ENCODE measurements around the gene HSPA12A. TPM values are rescaled to one million over a fixed set of nuclear protein-coding genes. Genes with fewer than 3 reads are reported as not detected.

The HSPA12A gene
- total RNA-seq, 1 experiment from 2014 or later: 3.1 TPM

DNA sequence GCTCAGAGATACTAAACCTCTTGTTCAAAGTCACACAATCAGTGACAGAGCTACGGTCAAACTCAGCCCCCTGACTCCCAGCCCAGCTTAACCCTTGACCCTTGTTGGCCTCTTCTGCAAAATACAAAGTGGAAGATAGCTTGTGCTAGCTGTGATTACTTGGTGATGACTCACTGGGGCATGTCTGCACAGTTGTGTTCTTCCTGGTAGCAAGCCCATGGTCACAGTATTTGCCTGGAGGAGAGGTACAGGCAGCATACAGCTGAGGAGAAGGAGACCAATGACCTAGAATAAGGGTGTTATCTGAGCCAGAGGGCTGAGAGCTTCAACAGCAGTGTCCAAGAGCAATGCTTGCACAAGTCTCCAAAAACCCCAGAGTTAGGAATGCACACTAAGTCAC, 5.7 kb upstream of the HSPA12A start:
- H3K27me3 ChIP-seq (ENCODE audit: low read length): no peaks in the 10 kb centered on the region
- H3K4me1 ChIP-seq (ENCODE audit: insufficient read depth, low read length): peaks cover 7% of the 10 kb centered on the region
- H3K9me2 ChIP-seq (replicated peaks; ENCODE audit: low read length): no peaks in the 10 kb centered on the region
- DNase-seq (peak; percentile 29), ATAC-seq (peak; percentile 46; the same call in 1 of the 2 replicates)
- POLR2A ChIA-PET (ENCODE audit: unreplicated experiment): no interaction called here
- BruUV-seq (replicated peaks): no TSS peak
- no peaks in the 10 kb centered on the region for H4K20me1 ChIP-seq (ENCODE audit: low read length)
- H3K9ac ChIP-seq (ENCODE audit: low read length): no peak overlapping the region
- no peaks in the 10 kb centered on the region for H3F3A ChIP-seq (ENCODE audit: low read length, unreplicated experiment)
- H3K79me2 ChIP-seq (ENCODE audit: low read length): no peaks in the 10 kb centered on the region
- no peak overlapping the region for H2AFZ ChIP-seq (ENCODE audit: low read length)
- no peak overlapping the region for H3K4me2 ChIP-seq (ENCODE audit: low read length)
- H3K27ac ChIP-seq (ENCODE audit: low read length): no peak overlapping the region
- H3K36me3 ChIP-seq (ENCODE audit: low read depth, low read length): no peaks in the 10 kb centered on the region
- H3K9me3 ChIP-seq (ENCODE audit: low read length): no peaks in the 10 kb centered on the region
- CTCF ChIA-PET: no interaction called here
- TF ChIP-seq EZH2phosphoT487 (IDR thresholded peaks at IDR 0.05; ENCODE audit: borderline replicate concordance, low read length): no peak
- TF ChIP-seq, protein P1, sequence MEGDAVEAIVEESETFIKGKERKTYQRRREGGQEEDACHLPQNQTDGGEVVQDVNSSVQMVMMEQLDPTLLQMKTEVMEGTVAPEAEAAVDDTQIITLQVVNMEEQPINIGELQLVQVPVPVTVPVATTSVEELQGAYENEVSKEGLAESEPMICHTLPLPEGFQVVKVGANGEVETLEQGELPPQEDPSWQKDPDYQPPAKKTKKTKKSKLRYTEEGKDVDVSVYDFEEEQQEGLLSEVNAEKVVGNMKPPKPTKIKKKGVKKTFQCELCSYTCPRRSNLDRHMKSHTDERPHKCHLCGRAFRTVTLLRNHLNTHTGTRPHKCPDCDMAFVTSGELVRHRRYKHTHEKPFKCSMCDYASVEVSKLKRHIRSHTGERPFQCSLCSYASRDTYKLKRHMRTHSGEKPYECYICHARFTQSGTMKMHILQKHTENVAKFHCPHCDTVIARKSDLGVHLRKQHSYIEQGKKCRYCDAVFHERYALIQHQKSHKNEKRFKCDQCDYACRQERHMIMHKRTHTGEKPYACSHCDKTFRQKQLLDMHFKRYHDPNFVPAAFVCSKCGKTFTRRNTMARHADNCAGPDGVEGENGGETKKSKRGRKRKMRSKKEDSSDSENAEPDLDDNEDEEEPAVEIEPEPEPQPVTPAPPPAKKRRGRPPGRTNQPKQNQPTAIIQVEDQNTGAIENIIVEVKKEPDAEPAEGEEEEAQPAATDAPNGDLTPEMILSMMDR (conservative IDR thresholded peaks at IDR 0.05; ENCODE audit: low read depth, low read length): no peak
- TF ChIP-seq EZH2 (IDR thresholded peaks at IDR 0.05; ENCODE audit: low read length, unreplicated experiment): no peak
- intact Hi-C loops (cut with micrococcal nuclease): no loop called here
- no peak overlapping the region for H3K4me3 ChIP-seq (ENCODE audit: low read length)

DNA sequence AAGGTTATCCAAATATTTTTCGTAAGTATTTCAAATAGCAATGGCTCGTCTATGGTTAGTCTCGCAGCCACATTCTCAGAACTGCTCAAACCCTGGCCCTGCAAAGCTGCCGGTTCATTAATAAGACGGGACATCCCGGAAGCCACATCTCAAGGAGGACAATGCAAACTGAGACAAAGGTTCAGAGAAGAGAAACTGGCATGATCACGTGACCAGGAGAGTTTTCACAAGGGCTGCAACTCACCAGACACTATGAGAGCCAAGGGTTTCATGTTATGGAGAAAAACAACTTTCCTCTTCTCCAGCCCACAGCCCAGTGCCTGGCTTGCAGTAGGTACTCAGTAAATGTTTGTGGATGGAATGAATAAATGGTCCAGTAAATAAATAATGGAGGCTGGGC, 5.0 kb upstream of the HSPA12A start:
- no TSS peak for BruUV-seq (replicated peaks)
- CTCF ChIA-PET: no interaction called here

DNA sequence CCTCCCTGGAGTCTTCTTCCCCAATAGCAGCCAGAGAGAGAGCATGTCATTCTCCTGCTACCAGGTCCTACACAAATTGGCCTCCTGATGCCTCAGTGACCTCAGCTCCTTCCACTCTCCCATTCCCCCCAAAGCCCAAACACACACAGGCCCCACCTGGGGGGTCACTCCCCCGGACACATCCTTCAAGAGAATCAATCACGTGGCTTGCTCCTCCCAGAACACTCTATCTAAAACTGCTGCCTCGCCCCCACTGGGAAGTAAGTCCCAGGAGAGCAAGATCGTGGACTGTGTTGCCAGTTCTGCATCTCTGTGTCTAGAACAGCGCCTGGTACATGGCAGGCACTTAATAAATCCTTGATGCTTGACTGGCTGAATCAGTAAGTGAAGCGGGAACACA, 2.5 kb upstream of the HSPA12A start:
- no peaks in the 10 kb centered on the region for H4K20me1 ChIP-seq (ENCODE audit: low read length)
- H3K4me1 ChIP-seq (ENCODE audit: insufficient read depth, low read length): no peaks in the 10 kb centered on the region; the same call in 1 of the 2 replicates
- BruUV-seq (replicated peaks): no TSS peak
- no peak overlapping the region for H3K27ac ChIP-seq (ENCODE audit: low read length)
- H3F3A ChIP-seq (ENCODE audit: low read length, unreplicated experiment): no peaks in the 10 kb centered on the region
- no peaks in the 10 kb centered on the region for H3K9me3 ChIP-seq (ENCODE audit: low read length)
- no peak for TF ChIP-seq EZH2 (IDR thresholded peaks at IDR 0.05; ENCODE audit: low read length, unreplicated experiment)
- TF ChIP-seq, protein P1 (conservative IDR thresholded peaks at IDR 0.05; ENCODE audit: low read depth, low read length): no peak
- no peak for TF ChIP-seq EZH2phosphoT487 (IDR thresholded peaks at IDR 0.05; ENCODE audit: borderline replicate concordance, low read length)
- H3K4me2 ChIP-seq (ENCODE audit: low read length): no peak overlapping the region
- no peak overlapping the region for H3K4me3 ChIP-seq (ENCODE audit: low read length)
- no peak overlapping the region for H2AFZ ChIP-seq (ENCODE audit: low read length)
- H3K27me3 ChIP-seq (ENCODE audit: low read length): no peaks in the 10 kb centered on the region
- H3K79me2 ChIP-seq (ENCODE audit: low read length): no peaks in the 10 kb centered on the region
- no peak for ATAC-seq
- POLR2A ChIA-PET (ENCODE audit: unreplicated experiment): no interaction called here
- no peaks in the 10 kb centered on the region for H3K9me2 ChIP-seq (replicated peaks; ENCODE audit: low read length)
- intact Hi-C loops (cut with micrococcal nuclease): no loop called here
- CTCF ChIA-PET: no interaction called here
- no peak for DNase-seq
- H3K9ac ChIP-seq (ENCODE audit: low read length): no peak overlapping the region
- H3K36me3 ChIP-seq (ENCODE audit: low read depth, low read length): no peaks in the 10 kb centered on the region

More for the DNA sequence above, 5.0 kb upstream of the HSPA12A start:
- Histone ChIP-seq H3K79me2 (ENCODE audit: low read length) (no peaks in the 10 kb centered on the region), H3K9me2 (replicated peaks; ENCODE audit: low read length) (no peaks in the 10 kb centered on the region), H3K9me3 (ENCODE audit: low read length) (no peaks in the 10 kb centered on the region), H3K4me2 (ENCODE audit: low read length) (no peak overlapping the region), H3K27me3 (ENCODE audit: low read length) (no peaks in the 10 kb centered on the region), H3K27ac (ENCODE audit: low read length) (no peak overlapping the region), H3K9ac (ENCODE audit: low read length) (no peak overlapping the region), H3K4me1 (ENCODE audit: insufficient read depth, low read length) (peaks cover under 1% of the 10 kb centered on the region; the same call in 1 of the 2 replicates), H2AFZ (ENCODE audit: low read length) (no peak overlapping the region), H4K20me1 (ENCODE audit: low read length) (no peaks in the 10 kb centered on the region), H3F3A (ENCODE audit: low read length, unreplicated experiment) (no peaks in the 10 kb centered on the region), H3K36me3 (ENCODE audit: low read depth, low read length) (no peaks in the 10 kb centered on the region), H3K4me3 (ENCODE audit: low read length) (no peak overlapping the region)
- POLR2A ChIA-PET (ENCODE audit: unreplicated experiment): no interaction called here
- ATAC-seq: no peak
- DNase-seq: no peak
- TF ChIP-seq, protein P1 (conservative IDR thresholded peaks at IDR 0.05; ENCODE audit: low read depth, low read length): no peak
- TF ChIP-seq EZH2phosphoT487 (IDR thresholded peaks at IDR 0.05; ENCODE audit: borderline replicate concordance, low read length) (no peak), EZH2 (IDR thresholded peaks at IDR 0.05; ENCODE audit: low read length, unreplicated experiment) (no peak)
- intact Hi-C loops (cut with micrococcal nuclease): no loop called here
